HepG2 (cell line): Measurements from ENCODE around the gene GALR3. TPM values are rescaled to one million over a fixed set of nuclear protein-coding genes. Genes with fewer than 3 reads are reported as not detected.
A peak's percentile ranks its signal among the peaks of the same experiment; 100 is the strongest.

Experiments
- ATAC-seq: fragments of 200-7000 bp; cut with Tn5 transposase; 3 replicates; pipeline ENCODE4 v1.9.1; 2020; ENCODE audit warnings: mild to moderate bottlenecking, moderate library complexity
- BruUV-seq: library from RNA; stranded (reverse); fragments of 400-500 nt; replicated peaks from 2 replicates; lab custom pipeline; 2021; lab: Mats Ljungman, UMichigan
- CTCF ChIA-PET: fragments of 300-600 bp; formaldehyde crosslinking; extraction: SDS; loops from one replicate; lab custom pipeline; 2021; ENCODE audit warnings: low total read pairs, inconsistent platforms, low intra/inter-chr PET ratio; lab: Yijun Ruan, JAX
- POLR2A ChIA-PET: fragments of 350-600 bp; sonication (Branson Sonifier 250); formaldehyde crosslinking; loops from one replicate; lab custom pipeline; 2020; ENCODE audit warnings: antibody characterized with exemption, inconsistent platforms; lab: Yijun Ruan, JAX
- DNase-seq: peaks from one replicate; pipeline ENCODE4 v3.0.0-alpha.2; 2015; ENCODE audit warnings: low spot score
- FAIRE-seq: peaks from 3 replicates; lab custom pipeline; 2011; peaks lifted over from hg19 to GRCh38; lab: Jason Lieb, UNC
- H2AFZ ChIP-seq: one replicate; pipeline ENCODE4 v1.6.1; 2011; ENCODE audit warnings: low read length, inconsistent platforms
- H3K27ac ChIP-seq: fragments of 300-600 bp; 3 replicates; pipeline ENCODE4 v1.8.0; 2011; ENCODE audit warnings: mixed run types, mild to moderate bottlenecking, mixed read lengths, low read length, inconsistent platforms; ENCODE audit not compliant: insufficient read depth; ENCODE audit errors: extremely low read length
- H3K27me3 ChIP-seq, 2 experiments: fragments of 200-600 bp in 1 of 2; 2 replicates in 1 of 2; 3 replicates in 1 of 2; pipeline versions ENCODE4 v1.6.0 to v1.8.0; 2011; ENCODE audit warnings: low read length in 2 of 2, mild to moderate bottlenecking in 2 of 2, moderate library complexity in 2 of 2, inconsistent platforms in 1 of 2; ENCODE audit not compliant: insufficient read depth in 2 of 2, control insufficient read depth in 1 of 2
- H3K36me3 ChIP-seq, 2 experiments: fragments of 200-600 bp in 1 of 2; replicated peaks in 1 of 2; 2 replicates in 1 of 2; 3 replicates in 1 of 2; pipeline versions ENCODE4 v1.5.1 to v1.8.0; 2011; ENCODE audit warnings: low read length in 2 of 2, inconsistent platforms in 1 of 2; ENCODE audit not compliant: insufficient read depth in 2 of 2, control insufficient read depth in 1 of 2
- H3K4me1 ChIP-seq: 2 replicates; pipeline ENCODE4 v1.5.1; 2012; ENCODE audit warnings: low read length, inconsistent platforms; ENCODE audit not compliant: insufficient read depth
- H3K4me2 ChIP-seq: 2 replicates; pipeline ENCODE4 v1.6.0; 2011; ENCODE audit warnings: low read depth, low read length, inconsistent platforms
- H3K4me3 ChIP-seq, 3 experiments: fragments of 200-600 bp in 1 of 3; sonication (generic), shearing (Covaris generic) in 1 of 3; replicated peaks in 1 of 3; 2 replicates each; pipeline ENCODE4 v1.5.1; 2011 to 2016; ENCODE audit warnings: low read length in 3 of 3, inconsistent platforms in 2 of 3, low read depth in 2 of 3, mild to moderate bottlenecking in 2 of 3, control low read depth in 1 of 3, mixed read lengths in 1 of 3; ENCODE audit not compliant: insufficient read depth in 1 of 3
- H3K79me2 ChIP-seq: one replicate; pipeline ENCODE4 v1.6.1; 2011; ENCODE audit warnings: low read length, inconsistent platforms; ENCODE audit not compliant: insufficient read depth
- H3K9ac ChIP-seq: 2 replicates; pipeline ENCODE4 v1.6.0; 2011; ENCODE audit warnings: mild to moderate bottlenecking, low read depth, low read length, inconsistent platforms; ENCODE audit not compliant: insufficient read depth
- H3K9me3 ChIP-seq: 2 replicates; pipeline ENCODE4 v1.5.1; 2012; ENCODE audit warnings: mild to moderate bottlenecking, low read length
- H4K20me1 ChIP-seq: 2 replicates; pipeline ENCODE4 v1.6.0; 2011; ENCODE audit warnings: inconsistent platforms, mild to moderate bottlenecking, low read length, moderate library complexity; ENCODE audit not compliant: insufficient read depth
- CAMTA2 ChIP-seq: sonication (generic); formaldehyde crosslinking; IDR thresholded peaks from 2 replicates; pipeline ENCODE4 v1.4.0; 2020; ENCODE audit warnings: mild to moderate bottlenecking, missing genetic modification reagents, borderline replicate concordance
- FOSL1 ChIP-seq: sonication (generic); formaldehyde crosslinking; IDR thresholded peaks from 2 replicates; pipeline ENCODE4 v1.9.0; 2021; ENCODE audit warnings: missing genetic modification reagents, borderline replicate concordance
- HNRNPK ChIP-seq: fragments of 200-400 bp; formaldehyde crosslinking; IDR thresholded peaks from 2 replicates; pipeline ENCODE4 v1.6.1; 2018; ENCODE audit warnings: low read length, low read depth, moderate library complexity, mild to moderate bottlenecking; ENCODE audit not compliant: poor library complexity, severe bottlenecking
- NKX3-1 ChIP-seq: sonication (generic); formaldehyde crosslinking; IDR thresholded peaks from 2 replicates; pipeline ENCODE4 v1.5.0; 2020; ENCODE audit warnings: missing genetic modification reagents
- POLR2A ChIP-seq, 2 experiments: IDR thresholded peaks; 2 replicates each; pipeline ENCODE4 v1.6.1; 2011; ENCODE audit warnings: low read depth in 2 of 2, low read length in 2 of 2, mild to moderate bottlenecking in 1 of 2, moderate library complexity in 1 of 2; ENCODE audit not compliant: insufficient read depth in 1 of 2
- RFX5 ChIP-seq: IDR thresholded peaks from 2 replicates; pipeline ENCODE4 v1.6.1; 2011; ENCODE audit warnings: low read depth, low read length, improper control_type of control experiment
- RFXAP ChIP-seq: sonication (generic); formaldehyde crosslinking; IDR thresholded peaks from 2 replicates; pipeline ENCODE4 v1.4.0; 2020; ENCODE audit warnings: missing genetic modification reagents, borderline replicate concordance
- SCMH1 ChIP-seq: sonication (generic); formaldehyde crosslinking; IDR thresholded peaks from 2 replicates; pipeline ENCODE4 v1.9.0; 2021; ENCODE audit warnings: missing genetic modification reagents, mild to moderate bottlenecking, borderline replicate concordance
- SYNCRIP ChIP-seq: fragments of 200-400 bp; formaldehyde crosslinking; IDR thresholded peaks from 2 replicates; pipeline ENCODE4 v1.6.1; 2018; ENCODE audit warnings: mild to moderate bottlenecking, low read depth, low read length; ENCODE audit not compliant: insufficient read depth
- THAP11 ChIP-seq: IDR thresholded peaks from 2 replicates; pipeline ENCODE4 v1.6.1; 2016; ENCODE audit warnings: missing biosample characterization, missing genetic modification reagents
- ZBTB42 ChIP-seq: sonication (generic); formaldehyde crosslinking; IDR thresholded peaks from 2 replicates; pipeline ENCODE4 v1.5.0; 2020; ENCODE audit warnings: mild to moderate bottlenecking, missing genetic modification reagents
- ZKSCAN8 ChIP-seq: IDR thresholded peaks from 2 replicates; pipeline ENCODE4 v1.6.1; 2016; ENCODE audit warnings: borderline replicate concordance, missing genetic modification reagents, missing compliant biosample characterization
- ZNF256 ChIP-seq: sonication (generic); formaldehyde crosslinking; conservative IDR thresholded peaks from 2 replicates; pipeline ENCODE4 v1.4.0; 2020; ENCODE audit warnings: missing genetic modification reagents
- ZNF550 ChIP-seq: sonication (generic); formaldehyde crosslinking; IDR thresholded peaks from 2 replicates; pipeline ENCODE4 v1.4.0; 2020; ENCODE audit warnings: mild to moderate bottlenecking, missing genetic modification reagents, borderline replicate concordance
- ZNF558 ChIP-seq: sonication (generic); formaldehyde crosslinking; IDR thresholded peaks from 2 replicates; pipeline ENCODE4 v1.9.0; 2022; ENCODE audit warnings: mild to moderate bottlenecking, missing genetic modification reagents, borderline replicate concordance
- ZNF563 ChIP-seq: sonication (generic); formaldehyde crosslinking; IDR thresholded peaks from 2 replicates; pipeline ENCODE4 v1.8.0; 2022; ENCODE audit warnings: mild to moderate bottlenecking, moderate library complexity, missing genetic modification reagents
- ZNF672 ChIP-seq: sonication (generic); formaldehyde crosslinking; IDR thresholded peaks from 2 replicates; pipeline ENCODE4 v1.8.1; 2022; ENCODE audit warnings: missing genetic modification reagents
- WGBS: methylation state at CpG from one replicate; pipeline ENCODE4 v1.1.6; 2017; ENCODE audit warnings: low lambda C conversion rate; 5-methylcytosine and 5-hydroxymethylcytosine counted together
- in situ Hi-C: cut with HindIII; loops from 2 replicates; pipeline ENCODE4 v1.10.0; 2017; ENCODE audit warnings: low pct_unique_long_range_greater_than_20kb; ENCODE audit not compliant: extremely low pct_ligation_motif_present
- intact Hi-C: fragments of 100-400 bp; cut with micrococcal nuclease; formaldehyde crosslinking; loops from one replicate; pipeline ENCODE4 v1.10.0; 2022; ENCODE audit not compliant: unreplicated experiment
- polyA plus RNA-seq, 8 experiments: library from polyadenylated mRNA; depleted of rRNA in 3 of 8; stranded (reverse) in 7 of 8; unstranded in 1 of 8; fragments of >200 nt; fragmentation: Illumina TruSeq in 4 of 8; extraction: Trizol in 4 of 8; gene quantifications; 2 replicates each; pipeline versions ENCODE4 v1.2.1 to v1.2.3, GENCODE V29; 2011 to 2016; ENCODE audit warnings: low read depth in 4 of 8, missing spikeins in 1 of 8, mixed read lengths in 1 of 8; ENCODE audit not compliant: insufficient read depth in 1 of 8
- total RNA-seq, 5 experiments: library from RNA; depleted of rRNA; stranded (reverse); fragments of >200 nt; fragmentation: Illumina TruSeq; extraction: Trizol; gene quantifications; 2 replicates each; pipeline ENCODE4 v1.2.3, GENCODE V29; 2016; ENCODE audit warnings: low read depth in 1 of 5
- TF ChIP-seq, protein P1 (sequence below): IDR thresholded peaks from 2 replicates; pipeline ENCODE4 v1.6.1; 2016; ENCODE audit warnings: control low read depth
- TF ChIP-seq, protein P2 (sequence below): sonication (generic); formaldehyde crosslinking; IDR thresholded peaks from 2 replicates; pipeline ENCODE4 v1.4.0; 2020; ENCODE audit warnings: missing genetic modification reagents
- TF ChIP-seq, protein P3 (sequence below), 2 experiments: sonication (generic) in 1 of 2; formaldehyde crosslinking in 1 of 2; IDR thresholded peaks; 2 replicates each; pipeline versions ENCODE4 v1.5.1 to v1.6.1; 2011 to 2020; ENCODE audit warnings: borderline replicate concordance in 1 of 2, low read depth in 1 of 2, low read length in 1 of 2, mild to moderate bottlenecking in 1 of 2, missing genetic modification reagents in 1 of 2, moderate library complexity in 1 of 2

The GALR3 gene
- total and polyA plus RNA-seq, 2 of the 13 experiments (the other 11 are each of a cell fraction or from before 2014, with no cell fraction given) = 0.13 TPM; not detected in 1

DNA sequence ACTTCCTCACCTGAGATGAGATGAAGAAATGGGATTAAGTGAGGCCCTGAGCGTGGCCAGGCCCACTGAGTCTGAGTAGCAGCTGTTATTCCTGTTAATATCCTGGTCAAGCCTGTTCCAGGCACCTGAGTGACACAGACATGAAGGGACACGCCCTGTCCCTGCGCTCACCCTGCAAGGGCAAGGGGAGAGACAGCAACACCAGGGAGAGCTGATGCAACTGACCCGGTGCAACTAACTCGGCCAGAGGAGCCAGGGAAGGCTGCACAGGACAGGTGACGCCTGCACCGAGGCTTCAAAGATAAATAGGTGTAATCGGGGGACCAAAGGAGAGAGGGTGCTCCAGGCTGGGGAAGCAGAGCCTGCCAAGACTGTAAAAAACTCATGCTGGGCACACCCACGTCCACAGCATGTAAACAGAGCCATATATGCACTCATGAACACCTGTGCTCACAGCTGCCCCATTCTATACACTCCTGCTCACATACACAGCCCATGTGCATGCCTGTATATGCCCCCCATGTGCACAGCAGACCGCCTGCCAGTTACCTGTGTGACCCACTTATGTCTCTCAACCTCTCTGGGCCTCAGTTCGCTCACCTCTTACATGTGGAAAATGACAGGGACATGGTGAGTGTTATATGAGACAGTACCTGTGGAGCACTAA, 38.2 kb upstream of the GALR3 start:
- Histone ChIP-seq H4K20me1 (no peaks in the 10 kb centered on the region), H3K9me3 (no peaks in the 10 kb centered on the region), H3K27ac (no peak overlapping the region), H3K9ac (no peak overlapping the region), H3K79me2 (no peaks in the 10 kb centered on the region), H3K4me2 (peak overlapping the region; percentile 52), H2AFZ (no peak overlapping the region), H3K36me3 (no peaks in the 10 kb centered on the region), H3K4me1 (peaks cover 52% of the 10 kb centered on the region), H3K4me3 (peak overlapping the region in 1 of 3 experiments; percentile 19; a peak in 1 of 6 replicates), H3K27me3 (no peaks in the 10 kb centered on the region)
- no TSS peak for BruUV-seq
- ChIA-PET POLR2A (interaction anchor here (1.4 to 5.4 kb wide), 3 partner anchors 10 to 127 kb away, joined by 5 to 127 read pairs (median 6); partner anchors contain the start of genes GCAT and PDXP), CTCF (no interaction called here)
- intact Hi-C loops (no loop called here), in situ Hi-C loops (no loop called here)
- DNase-seq (peak; percentile 46), ATAC-seq (peak; percentile 65), FAIRE-seq (no peak)
- WGBS = 13% methylated on average over 11 of the region's 11 CpGs
- TF ChIP-seq SYNCRIP (no peak), ZNF550 (CRISPR knock-in tag) (no peak), RFXAP (CRISPR knock-in tag) (no peak), CAMTA2 (CRISPR knock-in tag) (no peak), FOSL1 (CRISPR knock-in tag) (no peak), ZNF256 (CRISPR knock-in tag) (no peak), ZBTB42 (no peak), HNRNPK (no peak), POLR2A (IDR thresholded peaks at IDR 0.05; ENCODE audit: insufficient read depth in 1 of 2, low read depth in 2 of 2, low read length in 2 of 2) (no peak), ZNF558 (CRISPR knock-in tag) (no peak), ZNF563 (CRISPR knock-in tag) (peak; percentile 28; the same call in 1 of the 2 replicates), RFX5 (no peak), ZKSCAN8 (CRISPR knock-in tag) (no peak), ZNF672 (CRISPR knock-in tag) (no peak), THAP11 (CRISPR knock-in tag) (0 out of 2 replicates have a peak, but pooled peaks have one; percentile 20), SCMH1 (no peak), NKX3-1 (CRISPR knock-in tag) (no peak)
- TF ChIP-seq, protein P1, sequence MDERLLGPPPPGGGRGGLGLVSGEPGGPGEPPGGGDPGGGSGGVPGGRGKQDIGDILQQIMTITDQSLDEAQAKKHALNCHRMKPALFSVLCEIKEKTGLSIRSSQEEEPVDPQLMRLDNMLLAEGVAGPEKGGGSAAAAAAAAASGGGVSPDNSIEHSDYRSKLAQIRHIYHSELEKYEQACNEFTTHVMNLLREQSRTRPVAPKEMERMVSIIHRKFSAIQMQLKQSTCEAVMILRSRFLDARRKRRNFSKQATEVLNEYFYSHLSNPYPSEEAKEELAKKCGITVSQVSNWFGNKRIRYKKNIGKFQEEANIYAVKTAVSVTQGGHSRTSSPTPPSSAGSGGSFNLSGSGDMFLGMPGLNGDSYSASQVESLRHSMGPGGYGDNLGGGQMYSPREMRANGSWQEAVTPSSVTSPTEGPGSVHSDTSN (CRISPR knock-in tag) = no peak
- TF ChIP-seq, protein P2, sequence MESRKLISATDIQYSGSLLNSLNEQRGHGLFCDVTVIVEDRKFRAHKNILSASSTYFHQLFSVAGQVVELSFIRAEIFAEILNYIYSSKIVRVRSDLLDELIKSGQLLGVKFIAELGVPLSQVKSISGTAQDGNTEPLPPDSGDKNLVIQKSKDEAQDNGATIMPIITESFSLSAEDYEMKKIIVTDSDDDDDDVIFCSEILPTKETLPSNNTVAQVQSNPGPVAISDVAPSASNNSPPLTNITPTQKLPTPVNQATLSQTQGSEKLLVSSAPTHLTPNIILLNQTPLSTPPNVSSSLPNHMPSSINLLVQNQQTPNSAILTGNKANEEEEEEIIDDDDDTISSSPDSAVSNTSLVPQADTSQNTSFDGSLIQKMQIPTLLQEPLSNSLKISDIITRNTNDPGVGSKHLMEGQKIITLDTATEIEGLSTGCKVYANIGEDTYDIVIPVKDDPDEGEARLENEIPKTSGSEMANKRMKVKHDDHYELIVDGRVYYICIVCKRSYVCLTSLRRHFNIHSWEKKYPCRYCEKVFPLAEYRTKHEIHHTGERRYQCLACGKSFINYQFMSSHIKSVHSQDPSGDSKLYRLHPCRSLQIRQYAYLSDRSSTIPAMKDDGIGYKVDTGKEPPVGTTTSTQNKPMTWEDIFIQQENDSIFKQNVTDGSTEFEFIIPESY = no peak
- TF ChIP-seq, protein P3, sequence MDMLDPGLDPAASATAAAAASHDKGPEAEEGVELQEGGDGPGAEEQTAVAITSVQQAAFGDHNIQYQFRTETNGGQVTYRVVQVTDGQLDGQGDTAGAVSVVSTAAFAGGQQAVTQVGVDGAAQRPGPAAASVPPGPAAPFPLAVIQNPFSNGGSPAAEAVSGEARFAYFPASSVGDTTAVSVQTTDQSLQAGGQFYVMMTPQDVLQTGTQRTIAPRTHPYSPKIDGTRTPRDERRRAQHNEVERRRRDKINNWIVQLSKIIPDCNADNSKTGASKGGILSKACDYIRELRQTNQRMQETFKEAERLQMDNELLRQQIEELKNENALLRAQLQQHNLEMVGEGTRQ (IDR thresholded peaks at IDR 0.05; ENCODE audit: low read depth, low read length) = no peak
- TF ChIP-seq, protein P3 (CRISPR knock-in tag; IDR thresholded peaks at IDR 0.05; ENCODE audit: borderline replicate concordance) = no peak
